Testis (tissue), 2 donors: Measurements from ENCODE around the gene SLC25A40.

ENCODE experiments used
- POLR2A ChIP-seq: fragments of 450-650 bp; IDR thresholded peaks from one replicate; pipeline ENCODE4 v1.6.1; 2017; ENCODE audit warnings: antibody characterized with exemption, mild to moderate bottlenecking, moderate library complexity
- TF ChIP-seq, protein P1 (sequence below), 3 experiments: fragments of 450-650 bp in 2 of 3; fragments of 200-600 bp in 1 of 3; sonication (generic) in 1 of 3; IDR thresholded peaks; one replicate each; pipeline ENCODE4 v1.5.1; 2016 to 2019; ENCODE audit warnings: antibody characterized with exemption in 3 of 3, mild to moderate bottlenecking in 2 of 3, moderate library complexity in 1 of 3

DNA sequence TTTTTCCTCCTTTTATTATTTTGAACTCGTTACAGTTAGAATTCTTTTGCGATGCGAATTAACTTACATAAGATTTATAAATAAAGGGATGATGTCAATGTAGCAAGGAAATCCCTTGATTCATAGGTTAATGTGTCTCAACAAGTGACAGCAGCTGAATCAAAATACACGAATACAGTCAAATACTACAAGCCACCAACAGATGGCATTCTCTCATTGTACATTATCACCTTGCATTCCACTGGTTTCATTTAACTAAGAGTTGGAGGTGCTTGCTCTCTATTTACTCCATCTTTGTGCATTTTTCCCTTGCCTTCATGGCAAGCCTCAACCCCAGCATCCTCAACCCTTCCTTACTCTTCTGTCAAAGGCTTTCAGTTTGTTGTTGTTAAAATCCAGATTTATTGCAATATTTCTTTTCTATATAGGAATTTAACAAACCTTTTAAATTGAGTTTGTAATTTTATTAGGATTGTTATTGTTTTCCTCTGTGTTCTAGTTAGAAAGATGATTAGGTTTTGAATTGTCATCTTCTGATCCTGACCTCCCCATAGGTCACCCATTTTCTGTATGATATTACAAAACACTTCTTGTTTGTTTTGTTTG lies 78.3 kb downstream of the SLC25A40 start:
- TF ChIP-seq, protein P1, sequence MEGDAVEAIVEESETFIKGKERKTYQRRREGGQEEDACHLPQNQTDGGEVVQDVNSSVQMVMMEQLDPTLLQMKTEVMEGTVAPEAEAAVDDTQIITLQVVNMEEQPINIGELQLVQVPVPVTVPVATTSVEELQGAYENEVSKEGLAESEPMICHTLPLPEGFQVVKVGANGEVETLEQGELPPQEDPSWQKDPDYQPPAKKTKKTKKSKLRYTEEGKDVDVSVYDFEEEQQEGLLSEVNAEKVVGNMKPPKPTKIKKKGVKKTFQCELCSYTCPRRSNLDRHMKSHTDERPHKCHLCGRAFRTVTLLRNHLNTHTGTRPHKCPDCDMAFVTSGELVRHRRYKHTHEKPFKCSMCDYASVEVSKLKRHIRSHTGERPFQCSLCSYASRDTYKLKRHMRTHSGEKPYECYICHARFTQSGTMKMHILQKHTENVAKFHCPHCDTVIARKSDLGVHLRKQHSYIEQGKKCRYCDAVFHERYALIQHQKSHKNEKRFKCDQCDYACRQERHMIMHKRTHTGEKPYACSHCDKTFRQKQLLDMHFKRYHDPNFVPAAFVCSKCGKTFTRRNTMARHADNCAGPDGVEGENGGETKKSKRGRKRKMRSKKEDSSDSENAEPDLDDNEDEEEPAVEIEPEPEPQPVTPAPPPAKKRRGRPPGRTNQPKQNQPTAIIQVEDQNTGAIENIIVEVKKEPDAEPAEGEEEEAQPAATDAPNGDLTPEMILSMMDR (IDR thresholded peaks at IDR 0.05): peak in 2 of 3 experiments; percentile 34 to 49
- no peak for TF ChIP-seq POLR2A
